Measurements from ENCODE around the gene CLASP1. TPM values are rescaled to one million over a fixed set of nuclear protein-coding genes. Genes with fewer than 3 reads are reported as not detected.

The CLASP1 gene
- total RNA-seq, 1 experiment from 2014 or later = 45.9 TPM

GRCh38 chr2:121545257-121545656 is 104.0 kb downstream of the CLASP1 start:
- Histone ChIP-seq H3K9me3 (ENCODE audit: control insufficient read depth, low read depth, low read length) (no peaks in the 10 kb centered on the region), H2AK5ac (ENCODE audit: insufficient read length, low read length) (no peak overlapping the region), H3K79me2 (ENCODE audit: insufficient read depth, low read length) (peaks cover 7% of the 10 kb centered on the region; the same call in 1 of the 2 replicates), H3K23ac (ENCODE audit: insufficient read length, low read depth, low read length) (no peak overlapping the region), H3K4me2 (ENCODE audit: insufficient read depth, insufficient read length, low read length) (no peak overlapping the region), H2BK120ac (ENCODE audit: low read depth, low read length, poor library complexity, severe bottlenecking) (no peak overlapping the region), H3T11ph (ENCODE audit: low read length) (no peak overlapping the region), H3K4me1 (ENCODE audit: insufficient read depth, low read length) (no peaks in the 10 kb centered on the region; the same call in 1 of the 2 replicates), H3K14ac (ENCODE audit: insufficient read depth, low read length) (no peak overlapping the region), H3K27me3 (ENCODE audit: insufficient read depth, low read length) (no peaks in the 10 kb centered on the region), H3K27ac (ENCODE audit: insufficient read length, low read depth, low read length) (no peak overlapping the region), H3K18ac (ENCODE audit: insufficient read length, low read depth, low read length) (no peak overlapping the region), H3K4ac (ENCODE audit: low read depth, low read length) (no peak overlapping the region), H2BK20ac (ENCODE audit: low read depth, low read length, poor library complexity, severe bottlenecking) (no peak overlapping the region), H3K23me2 (ENCODE audit: insufficient read length, low read depth, low read length, poor library complexity, severe bottlenecking) (no peaks in the 10 kb centered on the region), H4K91ac (ENCODE audit: insufficient read length, low read depth, low read length) (no peak overlapping the region), H3K56ac (ENCODE audit: insufficient read length, low read depth, low read length) (no peak overlapping the region), H4K8ac (replicated peaks; ENCODE audit: insufficient read length, low read depth, low read length) (no peak overlapping the region), H2BK15ac (ENCODE audit: low read depth, low read length) (no peak overlapping the region), H3K79me1 (ENCODE audit: insufficient read depth, low read depth, low read length, poor library complexity, severe bottlenecking) (peaks cover 8% of the 10 kb centered on the region), H2BK12ac (ENCODE audit: insufficient read length, low read depth, low read length) (no peak overlapping the region), H3K9ac (ENCODE audit: extremely low read depth, insufficient read length, low read length) (no peak overlapping the region), H2AFZ (ENCODE audit: low read length) (no peak overlapping the region), H4K20me1 (ENCODE audit: control insufficient read depth, insufficient read depth, insufficient read length) (no peaks in the 10 kb centered on the region), H2BK5ac (ENCODE audit: insufficient read length, low read length) (no peak overlapping the region), H4K5ac (ENCODE audit: insufficient read length, low read depth, low read length) (no peak overlapping the region)
- no peak overlapping the region for H3K4me3 Mint-ChIP-seq
- H3K4me1 Mint-ChIP-seq = peaks cover 22 to 24% of the 10 kb centered on the region in 2 experiments
- no peak for TF ChIP-seq CTCF (conservative IDR thresholded peaks at IDR 0.05)
- no peak for DNase-seq
- H3K9me3 Mint-ChIP-seq = peaks cover 6 to 8% of the 10 kb centered on the region in 2 experiments; a peak in 4 of 5 replicates
- H3K36me3 Mint-ChIP-seq (ENCODE audit: insufficient read depth in 1 of 3, low read depth in 3 of 3) = peaks cover 2 to 7% (median 6%) of the 10 kb centered on the region in 3 experiments
- no peak overlapping the region for H3K27ac Mint-ChIP-seq
- WGBS (ENCODE audit: extremely low coverage, insufficient read length, low lambda C conversion rate) = no CpG with 5 or more reads among the region's 7 CpGs
- no peaks in the 10 kb centered on the region for H3K27me3 Mint-ChIP-seq (ENCODE audit: low read depth)

Data from H9 (cell line).